GM06990 (cell line): ENCODE measurements around the gene LCTL.

Experiments
- DNase-seq: peaks from one replicate; pipeline ENCODE4 v3.0.0-alpha.2; 2011; ENCODE audit not compliant: insufficient read length; ENCODE audit errors: extremely low read depth
- H3K27me3 ChIP-seq: replicated peaks from 2 replicates; pipeline ENCODE4 v1.6.0; 2011; ENCODE audit warnings: low read length; ENCODE audit not compliant: control insufficient read depth, insufficient read depth
- H3K36me3 ChIP-seq: 2 replicates; pipeline ENCODE4 v1.5.1; 2011; ENCODE audit warnings: low read length; ENCODE audit not compliant: control insufficient read depth, insufficient read depth
- H3K4me3 ChIP-seq: replicated peaks from 2 replicates; pipeline ENCODE4 v1.5.1; 2011; ENCODE audit warnings: low read depth, mild to moderate bottlenecking, control low read depth, low read length
- CTCF ChIP-seq: IDR thresholded peaks from 2 replicates; pipeline ENCODE4 v1.5.1; 2011; ENCODE audit warnings: low read length, control low read depth, mild to moderate bottlenecking, inconsistent platforms; ENCODE audit not compliant: insufficient read depth, poor library complexity, severe bottlenecking

Gene LCTL

GRCh38 chr15:66609876-66610275, 44.1 kb upstream of the LCTL start:
- H3K4me3 ChIP-seq, result no peak overlapping the region
- no peaks in the 10 kb centered on the region for H3K36me3 ChIP-seq
- DNase-seq, result no peak
- H3K27me3 ChIP-seq, result no peaks in the 10 kb centered on the region
- no peak for TF ChIP-seq CTCF

- no peak for TF ChIP-seq CTCF
- no peaks in the 10 kb centered on the region for H3K36me3 ChIP-seq
- DNase-seq, result no peak
- H3K4me3 ChIP-seq, result no peak overlapping the region
- no peaks in the 10 kb centered on the region for H3K27me3 ChIP-seq
These were observed 43.1 kb upstream of the LCTL start for GRCh38 chr15:66608881-66609280.

GRCh38 chr15:66608159-66608558, 42.4 kb upstream of the LCTL start:
- Histone ChIP-seq H3K27me3 (no peaks in the 10 kb centered on the region), H3K36me3 (no peaks in the 10 kb centered on the region), H3K4me3 (no peak overlapping the region)
- DNase-seq, result no peak
- TF ChIP-seq CTCF, result no peak

GRCh38 chr15:66603301-66604179, 37.7 kb upstream of the LCTL start:
- TF ChIP-seq CTCF, result peak; percentile 96
- no peaks in the 10 kb centered on the region for H3K36me3 ChIP-seq
- H3K4me3 ChIP-seq, result no peak overlapping the region
- peak; percentile 56 for DNase-seq
- no peaks in the 10 kb centered on the region; the same call in 1 of the 2 replicates for H3K27me3 ChIP-seq

- DNase-seq, result no peak
- no peak for TF ChIP-seq CTCF
- no peaks in the 10 kb centered on the region for H3K36me3 ChIP-seq
- H3K4me3 ChIP-seq, result no peak overlapping the region
- H3K27me3 ChIP-seq, result no peaks in the 10 kb centered on the region; the same call in 1 of the 2 replicates
These were observed 35.7 kb upstream of the LCTL start for GRCh38 chr15:66601521-66601920.
